HG03521 (cell line): ENCODE measurements around the gene FGF14.

Experiments
- ATAC-seq: cut with Tn5 transposase; IDR thresholded peaks from one replicate; pipeline ENCODE4 v1.9.1; 2021; ENCODE audit warnings: mild to moderate bottlenecking, moderate library complexity; ENCODE audit not compliant: unreplicated experiment

The FGF14 gene

GRCh38 chr13:101828119-101828518 is 573.7 kb downstream of the FGF14 start:
- no peak for ATAC-seq

DNA sequence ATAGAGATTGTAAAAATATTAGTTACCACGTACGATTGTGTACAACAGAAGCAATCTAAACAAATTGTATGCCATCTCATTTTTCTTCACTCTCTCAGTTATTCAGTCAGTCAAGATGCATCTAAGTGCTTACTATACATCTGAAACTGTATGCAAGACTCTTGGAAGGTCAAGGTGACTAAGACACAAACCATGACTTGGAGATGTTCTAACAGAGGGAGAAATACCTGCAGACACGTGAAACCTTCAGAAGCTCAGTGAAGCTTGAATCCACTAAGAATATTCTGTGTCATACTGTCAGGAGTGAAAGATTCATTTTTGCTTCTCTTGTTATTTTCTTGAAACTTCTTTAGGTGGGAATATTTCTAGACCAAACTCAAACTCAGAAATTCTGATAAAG is 584.0 kb downstream of the FGF14 start:
- no peak for ATAC-seq

DNA sequence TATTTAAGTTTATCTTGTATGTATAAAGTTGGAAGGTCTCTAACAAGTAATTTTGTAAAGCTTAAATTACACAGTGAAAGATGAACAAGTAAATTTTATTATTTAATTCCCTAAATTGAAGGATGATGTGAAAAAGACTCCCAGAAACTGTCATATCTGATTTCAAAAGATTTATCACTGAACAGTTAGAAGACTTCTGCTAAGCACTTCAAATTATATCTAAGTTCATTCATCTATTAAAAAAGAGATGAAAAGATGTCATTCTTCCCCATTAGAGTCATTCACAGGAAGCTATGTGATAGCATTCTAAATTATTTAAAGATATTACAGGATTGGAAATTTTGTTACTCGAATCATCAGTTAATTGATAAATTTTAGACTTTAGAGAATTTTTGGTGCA is 590.0 kb downstream of the FGF14 start:
- ATAC-seq = no peak

DNA sequence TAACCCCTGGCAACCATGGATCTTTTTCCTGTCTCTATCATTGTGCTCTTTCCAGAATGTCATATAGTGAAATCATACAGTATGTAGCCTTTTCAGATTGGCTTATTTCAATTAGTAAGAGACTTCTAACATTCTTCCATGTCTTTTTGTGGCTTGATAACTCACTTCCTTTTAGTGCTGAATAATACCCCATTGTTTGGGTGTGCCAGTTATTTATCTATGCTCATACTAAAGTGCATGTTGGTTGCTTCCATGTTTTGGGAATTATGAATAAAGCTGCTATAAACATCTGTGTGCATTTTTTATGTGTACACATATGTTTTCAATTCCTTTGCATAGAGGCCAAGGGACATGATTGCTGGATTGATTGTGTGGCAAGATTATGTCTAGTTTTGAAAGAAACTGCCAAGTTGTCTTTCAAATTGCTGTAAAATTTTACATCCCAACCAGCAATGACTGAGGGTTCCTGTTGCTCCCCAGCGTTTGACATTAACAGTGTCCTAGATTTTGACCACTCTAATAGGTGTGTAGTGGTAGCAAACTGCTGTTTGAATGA is 590.5 kb downstream of the FGF14 start:
- ATAC-seq = no peak

- no peak for ATAC-seq
Measured at GRCh38 chr13:101799196-101799595, 602.7 kb downstream of the FGF14 start.

GRCh38 chr13:101798437-101798836 is 603.4 kb downstream of the FGF14 start:
- no peak for ATAC-seq

DNA sequence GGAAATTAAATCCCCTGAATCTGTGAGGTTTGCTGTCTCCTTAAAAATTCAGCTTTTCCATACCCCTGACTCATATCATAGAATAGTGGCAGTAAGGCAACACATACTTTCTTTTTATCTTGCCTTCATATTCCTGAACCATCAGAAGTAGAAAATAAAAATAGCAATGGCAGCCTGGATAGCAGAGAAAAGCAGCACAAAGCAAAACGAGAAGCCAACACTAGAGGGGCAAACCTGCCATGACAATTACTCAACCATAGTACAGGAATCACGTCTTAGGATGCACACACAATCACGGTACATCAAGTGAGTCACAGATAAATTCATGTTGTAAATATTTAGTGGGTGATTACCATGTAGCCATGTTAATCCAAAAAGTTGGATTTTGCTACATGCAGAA is 606.4 kb downstream of the FGF14 start:
- no peak for ATAC-seq

- no peak for ATAC-seq
Measured at GRCh38 chr13:101795025-101795424, 606.8 kb downstream of the FGF14 start.

DNA sequence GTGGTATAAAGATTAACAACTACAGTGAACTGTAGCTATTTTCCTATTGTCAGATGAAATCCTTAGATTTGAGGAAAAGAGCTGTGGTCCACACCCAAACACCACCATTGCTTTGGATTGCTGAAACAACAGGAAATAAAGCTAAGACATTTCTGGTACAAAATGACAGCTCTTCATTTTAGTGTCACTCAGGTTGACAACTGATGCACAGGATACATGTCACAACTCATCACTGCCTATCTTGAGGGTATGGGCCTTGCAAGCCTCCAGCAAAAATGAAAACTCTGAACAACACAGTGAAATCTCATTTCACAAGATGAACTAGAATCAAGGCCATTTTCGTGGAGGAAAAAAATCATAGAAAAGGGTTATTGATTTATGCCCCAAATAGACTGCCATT is 609.7 kb downstream of the FGF14 start:
- no peak for ATAC-seq

GRCh38 chr13:101785858-101786257 is 616.0 kb downstream of the FGF14 start:
- no peak for ATAC-seq

DNA sequence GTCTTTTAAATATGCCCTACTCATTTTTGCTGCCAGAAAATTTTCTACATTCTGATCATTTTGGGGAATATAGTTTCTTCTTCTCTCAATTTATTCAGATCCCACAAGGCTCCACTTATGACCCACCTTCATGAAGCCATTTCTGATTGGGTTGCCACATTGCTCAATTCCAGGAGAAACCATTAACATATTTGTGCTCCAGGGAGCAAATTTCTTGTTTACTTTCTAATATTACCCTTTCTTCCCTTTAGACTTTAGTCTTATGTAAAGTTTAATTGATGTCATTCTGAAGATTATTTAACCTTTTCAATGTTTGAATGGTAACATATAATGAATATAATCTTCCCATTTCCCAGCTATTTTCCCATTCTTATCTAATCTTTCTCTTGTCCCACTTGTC is 617.5 kb downstream of the FGF14 start:
- no peak for ATAC-seq

DNA sequence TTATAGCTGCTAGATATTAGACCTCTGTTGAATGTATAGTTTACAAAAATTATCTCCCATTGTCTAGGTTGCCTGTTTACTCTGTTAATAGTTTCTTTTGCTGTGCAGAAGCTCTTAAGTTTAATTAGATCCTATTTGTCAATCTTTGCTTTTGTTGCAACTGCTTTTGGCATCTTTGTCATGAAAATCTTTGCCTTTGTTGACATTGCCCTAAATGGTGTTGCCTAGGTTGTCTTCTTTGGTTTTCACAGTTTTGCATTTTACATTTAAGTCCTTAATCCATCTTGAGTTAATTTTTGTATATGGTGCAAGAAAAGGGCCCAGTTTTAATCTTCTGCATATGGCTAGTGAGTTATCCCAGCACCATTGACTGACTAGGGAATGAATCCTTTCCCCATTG is 618.3 kb downstream of the FGF14 start:
- ATAC-seq = no peak

DNA sequence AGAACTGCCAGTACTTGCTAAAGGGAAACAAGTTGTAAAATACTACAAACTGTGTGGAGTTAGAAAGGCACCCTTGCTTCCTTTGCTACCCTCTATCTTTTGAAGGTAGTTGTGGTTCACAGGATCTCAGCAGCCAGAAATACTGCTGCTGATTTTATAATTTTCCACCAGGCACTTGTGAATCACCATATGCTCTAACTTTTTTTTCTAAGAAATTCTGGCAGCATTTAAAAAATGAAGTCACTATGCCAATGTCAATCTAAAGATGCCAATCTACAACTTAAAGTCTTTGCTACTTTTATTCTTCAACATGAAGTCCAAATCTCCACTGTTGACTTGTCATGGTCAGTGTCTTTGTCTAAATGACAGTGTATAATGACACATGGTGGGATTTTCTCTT is 621.6 kb downstream of the FGF14 start:
- ATAC-seq = no peak

DNA sequence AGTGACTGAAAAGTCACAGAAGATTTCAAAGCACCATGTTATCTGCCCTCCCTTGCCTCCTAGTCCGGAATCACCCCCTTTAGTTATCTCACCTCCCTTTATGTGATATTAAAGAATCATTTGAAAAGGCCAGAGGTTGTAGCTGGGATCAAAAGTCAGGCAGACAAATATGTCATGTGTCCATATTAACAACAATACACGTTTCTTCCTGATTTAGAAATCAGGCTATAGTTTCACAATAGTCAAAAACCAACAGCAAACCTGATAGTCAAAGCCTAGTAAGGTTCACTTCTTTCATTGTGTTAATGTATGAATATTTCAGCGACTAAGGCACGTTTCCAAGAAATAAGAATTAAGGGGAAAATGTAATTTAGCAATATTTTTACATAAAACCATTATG is 622.7 kb downstream of the FGF14 start:
- no peak for ATAC-seq

DNA sequence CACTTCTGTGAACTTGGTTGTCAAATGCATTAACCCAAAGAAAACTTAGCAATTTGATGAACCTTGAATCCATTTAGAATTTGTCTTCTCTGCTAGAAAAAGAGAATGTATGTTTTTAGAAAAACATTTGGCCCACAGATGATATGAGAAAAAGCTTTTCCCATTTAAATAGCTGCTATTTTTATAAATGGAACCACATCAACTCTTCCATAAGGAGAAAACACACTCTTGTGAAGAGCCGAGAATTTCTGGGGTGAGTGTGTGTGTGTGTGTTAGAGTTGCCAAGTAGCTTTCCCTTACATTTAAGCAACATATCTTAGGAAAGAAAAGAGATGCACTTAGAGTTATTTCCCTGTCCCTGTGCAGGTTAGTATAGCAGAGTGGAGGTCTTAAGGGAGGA is 626.6 kb downstream of the FGF14 start:
- no peak for ATAC-seq

GRCh38 chr13:101774393-101774792 is 627.5 kb downstream of the FGF14 start:
- no peak for ATAC-seq

- no peak for ATAC-seq
Measured at GRCh38 chr13:101773062-101773461, 628.8 kb downstream of the FGF14 start.

DNA sequence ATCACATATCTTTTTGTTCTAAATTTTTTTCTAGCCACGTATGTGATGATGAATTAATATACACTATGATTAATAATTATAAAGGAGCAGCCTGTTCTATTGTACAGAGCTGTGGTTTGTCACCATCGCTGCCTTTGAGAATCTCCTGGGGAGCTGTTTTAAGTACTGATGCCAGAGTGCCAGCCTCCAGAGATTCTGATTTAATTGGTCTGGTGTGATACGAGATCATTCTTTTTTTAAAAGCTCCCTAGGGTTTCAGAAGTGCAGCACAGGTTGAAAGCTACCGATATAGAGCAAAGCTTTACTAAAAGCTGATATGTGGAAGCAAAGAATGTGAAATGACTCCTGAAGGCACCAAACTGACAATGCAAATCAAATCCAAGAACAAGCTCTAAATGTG is 634.7 kb downstream of the FGF14 start:
- ATAC-seq = no peak

- no peak for ATAC-seq
Measured at GRCh38 chr13:101763191-101763590, 638.7 kb downstream of the FGF14 start.

DNA sequence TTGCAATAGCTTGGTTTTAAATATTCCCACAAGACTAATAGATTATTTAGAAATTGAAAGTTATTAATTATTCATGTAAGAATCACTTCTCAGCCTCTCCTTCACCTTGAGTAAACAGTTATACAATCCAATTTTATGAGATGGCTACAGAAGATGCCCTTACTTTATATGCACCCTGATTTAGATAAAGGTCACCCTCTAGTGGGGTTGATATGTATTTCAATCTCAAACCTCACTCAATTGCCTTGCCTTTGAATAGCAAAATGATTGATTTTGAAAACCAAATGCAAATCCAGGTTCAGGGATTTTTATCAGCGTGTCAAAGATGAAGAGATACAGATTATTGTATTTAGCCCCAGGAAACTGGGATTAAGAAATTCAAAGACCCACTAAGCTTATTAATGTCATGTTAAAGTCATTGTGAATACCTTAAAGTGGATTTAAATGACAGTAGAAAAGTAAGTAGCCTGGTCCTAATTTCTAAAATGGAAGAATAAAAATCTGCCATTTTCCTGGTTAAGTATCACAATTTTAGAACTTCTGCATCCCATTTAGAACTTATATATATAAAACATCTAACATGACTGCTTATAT is 644.3 kb downstream of the FGF14 start:
- ATAC-seq = peak; percentile 89

DNA sequence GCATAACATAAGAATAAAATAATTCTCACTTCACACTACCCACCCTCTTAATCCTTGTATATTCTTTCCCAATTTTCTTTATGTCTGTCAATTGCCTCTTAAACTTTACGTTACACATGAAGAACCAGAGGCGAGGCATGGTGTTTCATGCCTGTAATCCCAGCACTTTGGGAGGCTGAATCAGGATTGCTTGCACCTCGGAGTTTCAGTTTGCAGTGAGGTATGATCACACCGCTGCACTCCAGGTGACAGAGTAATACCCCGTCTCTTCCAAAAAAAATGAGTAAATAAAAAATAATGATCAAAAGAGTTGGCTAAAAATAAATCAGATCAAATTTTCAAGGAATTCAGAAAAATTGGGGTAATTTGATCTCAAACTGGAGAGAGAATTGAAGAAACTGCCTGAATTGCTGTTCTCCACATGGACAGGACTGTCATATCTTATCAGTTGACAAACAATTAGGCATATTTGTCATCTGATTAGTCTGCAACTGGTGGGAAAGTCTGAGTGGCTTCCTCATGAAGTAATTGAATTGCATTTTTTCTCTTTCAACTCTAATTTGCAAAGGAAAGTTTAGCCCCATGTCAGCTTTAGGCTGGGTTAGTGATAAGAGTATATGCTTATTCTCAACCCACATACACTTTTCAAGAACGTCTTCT is 646.5 kb downstream of the FGF14 start:
- ATAC-seq = no peak

DNA sequence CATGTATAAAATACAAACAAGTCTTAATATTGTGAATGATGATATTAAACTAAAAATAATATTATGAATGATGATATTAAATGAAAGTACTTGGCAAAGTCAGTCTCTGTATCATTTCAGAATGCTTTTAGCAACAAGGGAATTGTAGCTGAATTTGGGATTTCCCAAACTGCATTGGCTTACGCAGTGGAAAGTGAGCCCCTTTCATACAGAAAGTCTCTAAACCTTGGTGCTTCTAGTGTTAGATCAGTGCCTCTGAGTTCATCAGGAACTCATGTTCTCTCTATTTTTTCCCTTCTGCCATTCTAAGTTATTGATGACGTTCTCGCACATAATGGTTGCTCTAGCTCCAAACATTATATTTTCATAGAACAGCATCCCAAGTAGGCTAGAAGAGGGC is 649.4 kb downstream of the FGF14 start:
- no peak for ATAC-seq

- ATAC-seq = no peak
Measured at GRCh38 chr13:101751488-101751887, 650.4 kb downstream of the FGF14 start.
